IPS-15b (cell line): ENCODE data around the gene FN1.

Experiments
- H3K27me3 ChIP-seq: one replicate; pipeline ENCODE4 v1.6.1; 2013; ENCODE audit warnings: low read length; ENCODE audit not compliant: control insufficient read depth, insufficient read depth
- H3K36me3 ChIP-seq: one replicate; pipeline ENCODE4 v1.6.1; 2013; ENCODE audit warnings: low read length; ENCODE audit not compliant: control insufficient read depth, insufficient read depth
- H3K4me1 ChIP-seq: one replicate; pipeline ENCODE4 v1.6.1; 2013; ENCODE audit warnings: mild to moderate bottlenecking, low read length; ENCODE audit not compliant: control insufficient read depth, insufficient read depth
- H3K4me3 ChIP-seq: one replicate; pipeline ENCODE4 v1.5.1; 2013; ENCODE audit warnings: low read depth, low read length
- H3K9ac ChIP-seq: one replicate; pipeline ENCODE4 v1.6.1; 2013; ENCODE audit warnings: low read depth, mild to moderate bottlenecking, low read length
- H3K9me3 ChIP-seq: one replicate; pipeline ENCODE4 v1.6.1; 2013; ENCODE audit warnings: mild to moderate bottlenecking, low read length; ENCODE audit not compliant: control insufficient read depth, insufficient read depth

FN1 gene

DNA sequence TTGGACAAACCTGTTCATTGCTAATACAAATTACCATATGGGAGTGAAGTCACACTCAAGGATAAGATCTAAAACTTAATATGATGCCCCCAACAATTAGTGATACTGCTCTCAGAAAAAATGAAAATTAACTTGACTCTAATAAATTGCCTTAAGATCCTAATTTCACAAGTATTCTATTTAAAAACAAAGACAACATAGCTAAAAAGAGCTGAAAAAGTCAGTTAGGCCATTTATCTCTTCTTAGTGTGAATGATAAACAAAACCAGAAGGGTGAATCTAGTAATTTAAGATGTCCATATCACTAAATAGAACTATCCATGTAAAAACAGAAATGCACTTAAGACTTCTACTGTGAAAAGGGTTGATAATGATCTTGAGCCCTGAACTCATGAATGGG is 53.4 kb downstream of the FN1 start:
- no peak overlapping the region for H3K4me3 ChIP-seq
- no peak overlapping the region for H3K9ac ChIP-seq
- no peaks in the 10 kb centered on the region for H3K36me3 ChIP-seq
- H3K27me3 ChIP-seq: no peaks in the 10 kb centered on the region
- no peaks in the 10 kb centered on the region for H3K9me3 ChIP-seq
- no peaks in the 10 kb centered on the region for H3K4me1 ChIP-seq

DNA sequence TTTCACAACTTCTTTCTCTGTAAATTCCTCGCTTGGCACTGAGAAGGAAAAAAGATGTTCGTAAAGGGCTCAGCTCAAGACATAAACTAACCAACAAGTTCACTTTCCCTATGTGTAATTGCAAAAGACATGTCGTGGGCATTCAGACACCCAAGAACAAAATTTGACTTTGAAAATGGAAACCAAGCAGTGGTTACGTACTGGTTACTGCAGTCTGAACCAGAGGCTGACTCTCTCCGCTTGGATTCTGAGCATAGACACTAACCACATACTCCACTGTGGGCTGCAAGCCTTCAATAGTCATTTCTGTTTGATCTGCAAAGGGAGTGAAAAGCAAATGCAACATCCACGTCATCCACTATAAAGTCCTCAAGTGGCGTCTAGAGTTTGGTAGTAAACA is 53.9 kb downstream of the FN1 start:
- Histone ChIP-seq H3K27me3 (no peaks in the 10 kb centered on the region), H3K4me1 (no peaks in the 10 kb centered on the region), H3K4me3 (no peak overlapping the region), H3K36me3 (no peaks in the 10 kb centered on the region), H3K9me3 (no peaks in the 10 kb centered on the region), H3K9ac (no peak overlapping the region)

- Histone ChIP-seq H3K9me3 (no peaks in the 10 kb centered on the region), H3K4me3 (no peak overlapping the region), H3K27me3 (no peaks in the 10 kb centered on the region), H3K4me1 (no peaks in the 10 kb centered on the region), H3K36me3 (peaks cover 3% of the 10 kb centered on the region), H3K9ac (no peak overlapping the region)
Measured at GRCh38 chr2:215380699-215381098, 55.2 kb downstream of the FN1 start.

DNA sequence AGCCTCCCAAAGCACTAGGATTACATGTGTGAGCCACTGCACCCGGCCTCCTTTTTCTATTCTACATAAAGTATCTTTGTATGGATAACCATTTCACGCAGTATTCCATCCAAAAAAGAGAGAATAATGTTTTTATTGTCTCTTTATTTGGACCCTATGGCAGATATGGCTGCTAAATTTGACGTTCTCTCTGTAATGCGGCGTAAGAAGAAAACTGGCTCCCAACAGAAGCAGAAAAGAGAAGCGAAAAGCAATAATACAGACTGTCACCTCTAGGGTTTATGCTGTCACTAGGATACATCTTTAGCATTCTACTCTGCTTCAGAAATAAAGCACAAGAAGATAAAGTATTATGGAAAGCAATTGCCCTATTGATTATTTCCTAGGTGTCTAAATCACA is 55.9 kb downstream of the FN1 start:
- no peak overlapping the region for H3K4me3 ChIP-seq
- peaks cover 6% of the 10 kb centered on the region for H3K36me3 ChIP-seq
- H3K9ac ChIP-seq: no peak overlapping the region
- H3K4me1 ChIP-seq: no peaks in the 10 kb centered on the region
- no peaks in the 10 kb centered on the region for H3K9me3 ChIP-seq
- H3K27me3 ChIP-seq: no peaks in the 10 kb centered on the region

GRCh38 chr2:215379039-215379438 is 56.8 kb downstream of the FN1 start:
- Histone ChIP-seq H3K9me3 (no peaks in the 10 kb centered on the region), H3K27me3 (no peaks in the 10 kb centered on the region), H3K4me3 (no peak overlapping the region), H3K4me1 (no peaks in the 10 kb centered on the region), H3K9ac (no peak overlapping the region), H3K36me3 (peaks cover 13% of the 10 kb centered on the region)

DNA sequence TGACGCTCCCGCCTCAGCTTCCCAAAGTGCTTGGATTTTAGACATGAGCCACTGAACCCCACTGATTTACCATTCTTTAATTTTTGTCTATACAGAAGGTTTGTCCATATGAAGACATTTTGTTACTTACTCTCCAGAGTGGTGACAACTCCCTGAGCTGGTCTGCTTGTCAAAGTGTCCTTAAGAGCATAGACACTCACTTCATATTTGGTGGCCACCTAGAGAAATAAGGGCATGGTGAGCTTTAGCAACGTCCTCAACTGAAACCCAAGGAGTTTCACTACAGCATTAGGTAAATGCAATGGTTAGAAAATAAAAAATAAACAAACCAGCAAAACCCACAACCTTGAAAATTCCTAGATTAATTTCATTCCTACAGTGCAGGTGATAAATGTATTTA is 57.8 kb downstream of the FN1 start:
- no peak overlapping the region for H3K9ac ChIP-seq
- no peaks in the 10 kb centered on the region for H3K9me3 ChIP-seq
- H3K4me3 ChIP-seq: no peak overlapping the region
- H3K27me3 ChIP-seq: no peaks in the 10 kb centered on the region
- peaks cover 16% of the 10 kb centered on the region for H3K36me3 ChIP-seq
- H3K4me1 ChIP-seq: no peaks in the 10 kb centered on the region

- peaks cover 19% of the 10 kb centered on the region for H3K36me3 ChIP-seq
- no peaks in the 10 kb centered on the region for H3K9me3 ChIP-seq
Measured at GRCh38 chr2:215377283-215377682, 58.6 kb downstream of the FN1 start.

DNA sequence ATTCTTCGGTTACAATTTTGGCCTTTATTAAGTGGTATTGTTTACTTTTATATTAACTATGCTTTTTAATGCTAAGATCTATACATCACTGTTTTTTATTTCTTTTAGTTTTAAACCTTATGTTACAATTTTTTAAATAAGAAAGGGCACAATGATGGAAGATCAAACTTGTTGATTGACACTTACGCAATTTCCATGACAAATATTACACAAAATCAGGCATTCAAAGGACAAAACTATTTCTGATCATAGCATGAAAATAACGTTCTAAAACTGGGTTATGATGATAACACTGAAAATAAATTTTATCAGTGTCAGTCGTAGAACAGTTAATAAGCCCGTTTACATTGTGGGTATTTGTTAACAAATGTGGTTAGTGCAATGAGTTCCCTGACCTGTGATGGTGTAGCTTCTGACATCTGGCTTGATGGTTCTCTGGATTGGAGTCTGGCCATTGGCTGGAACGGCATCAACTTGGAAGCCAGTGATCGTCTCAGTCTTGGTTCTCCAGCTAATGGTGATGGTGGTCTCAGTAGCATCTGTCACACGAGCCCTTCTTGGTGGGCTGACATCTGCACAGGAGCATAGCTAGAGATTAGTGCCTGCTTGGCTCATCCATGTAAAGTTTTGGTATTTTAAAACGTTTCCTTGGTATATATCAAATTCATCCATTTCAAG is 59.6 kb downstream of the FN1 start:
- H3K9ac ChIP-seq: no peak overlapping the region
- no peaks in the 10 kb centered on the region for H3K9me3 ChIP-seq
- H3K4me3 ChIP-seq: no peak overlapping the region
- peaks cover 22% of the 10 kb centered on the region for H3K36me3 ChIP-seq
- no peaks in the 10 kb centered on the region for H3K27me3 ChIP-seq
- no peaks in the 10 kb centered on the region for H3K4me1 ChIP-seq

More at GRCh38 chr2:215377283-215377682, 58.6 kb downstream of the FN1 start:
- H3K27me3 ChIP-seq: no peaks in the 10 kb centered on the region
- no peak overlapping the region for H3K4me3 ChIP-seq
- H3K4me1 ChIP-seq: no peaks in the 10 kb centered on the region
- no peak overlapping the region for H3K9ac ChIP-seq

DNA sequence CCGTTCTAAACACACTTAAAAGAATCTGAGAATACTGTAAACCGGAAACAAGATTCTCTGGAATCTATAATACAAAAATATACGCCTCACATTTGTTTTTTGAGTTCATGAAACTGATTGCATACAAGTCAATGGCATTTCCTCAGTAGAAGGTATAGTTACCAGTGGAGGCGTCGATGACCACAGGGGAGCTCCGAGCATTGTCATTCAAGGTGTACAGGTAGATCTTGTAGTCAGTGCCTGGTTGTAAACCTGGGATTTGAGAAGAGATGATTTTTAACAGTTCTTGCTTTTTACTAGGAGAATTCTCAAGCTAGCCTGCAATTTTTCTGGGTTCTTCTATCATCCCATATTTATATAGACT is 60.4 kb downstream of the FN1 start:
- no peaks in the 10 kb centered on the region for H3K27me3 ChIP-seq
- no peak overlapping the region for H3K9ac ChIP-seq
- H3K4me3 ChIP-seq: no peak overlapping the region
- no peaks in the 10 kb centered on the region for H3K9me3 ChIP-seq
- H3K4me1 ChIP-seq: no peaks in the 10 kb centered on the region
- H3K36me3 ChIP-seq: peaks cover 22% of the 10 kb centered on the region

DNA sequence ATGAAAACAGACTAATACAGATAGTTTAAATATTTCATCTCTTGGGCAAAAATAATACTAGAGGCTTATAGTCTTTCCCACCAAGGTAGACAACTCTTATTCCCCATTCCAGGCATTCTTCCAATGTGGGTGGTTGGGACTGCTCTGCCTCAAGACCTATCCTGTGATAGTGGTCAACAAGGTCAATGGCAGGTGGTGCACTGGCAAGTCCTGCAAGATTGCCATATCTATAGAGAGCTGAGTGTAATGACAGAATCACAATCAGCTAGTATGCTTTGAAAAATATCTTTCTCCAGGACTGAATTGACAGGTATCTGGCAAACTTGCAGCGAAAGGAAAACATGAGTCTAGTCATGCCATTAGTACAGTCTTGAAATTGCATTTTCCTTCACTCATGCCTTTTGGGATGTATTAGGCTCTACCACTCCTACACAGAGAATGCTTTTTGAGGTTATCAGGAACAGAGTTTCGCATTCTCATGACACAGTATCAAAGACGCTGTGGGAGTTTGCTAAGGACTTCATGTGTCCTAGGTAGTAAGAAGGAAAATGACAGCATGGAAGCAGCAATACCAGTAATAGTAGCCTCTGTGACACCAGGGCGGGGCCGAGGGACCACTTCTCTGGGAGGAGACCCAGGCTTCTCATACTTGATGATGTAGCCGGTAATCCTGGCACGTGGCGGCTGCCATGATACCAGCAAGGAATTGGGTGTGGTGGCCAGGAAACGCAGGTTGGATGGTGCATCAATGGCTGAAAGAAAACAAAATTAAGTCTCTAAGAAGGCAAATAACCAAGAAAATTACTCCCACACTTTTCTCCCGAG is 61.0 kb downstream of the FN1 start:
- Histone ChIP-seq H3K9me3 (no peaks in the 10 kb centered on the region), H3K27me3 (no peaks in the 10 kb centered on the region), H3K4me3 (no peak overlapping the region), H3K9ac (no peak overlapping the region), H3K36me3 (peaks cover 26% of the 10 kb centered on the region), H3K4me1 (no peaks in the 10 kb centered on the region)

DNA sequence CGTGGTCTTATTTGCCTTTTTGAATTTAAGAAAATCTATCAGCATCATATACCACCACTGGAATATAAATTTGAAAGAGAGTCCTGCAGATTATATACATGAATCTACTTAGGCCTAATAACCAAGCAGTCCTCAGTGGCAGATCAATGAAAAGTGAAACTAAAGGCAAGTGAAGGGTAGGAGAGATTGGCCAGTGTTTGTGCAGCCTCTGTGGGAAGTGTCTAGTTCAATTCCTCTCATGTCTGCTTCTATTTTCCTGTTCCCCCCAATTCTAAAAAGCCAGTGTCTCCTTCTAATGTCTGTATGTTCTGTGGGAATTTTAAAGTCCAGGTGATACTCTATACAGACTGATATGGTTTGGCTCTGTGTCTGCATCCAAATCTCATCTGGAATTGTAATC is 61.9 kb downstream of the FN1 start:
- Histone ChIP-seq H3K36me3 (peaks cover 28% of the 10 kb centered on the region), H3K27me3 (no peaks in the 10 kb centered on the region), H3K9me3 (no peaks in the 10 kb centered on the region), H3K9ac (no peak overlapping the region), H3K4me1 (no peaks in the 10 kb centered on the region), H3K4me3 (no peak overlapping the region)

- no peaks in the 10 kb centered on the region for H3K4me1 ChIP-seq
- no peaks in the 10 kb centered on the region for H3K27me3 ChIP-seq
- H3K4me3 ChIP-seq: no peak overlapping the region
- peaks cover 28% of the 10 kb centered on the region for H3K36me3 ChIP-seq
- no peaks in the 10 kb centered on the region for H3K9me3 ChIP-seq
- no peak overlapping the region for H3K9ac ChIP-seq
Measured at GRCh38 chr2:215372968-215373649, 62.8 kb downstream of the FN1 start.
